Measurements from ENCODE around the gene KANSL1L.

The KANSL1L gene

GRCh38 chr2:210158236-210158635, 13.0 kb downstream of the KANSL1L start:
- TF ChIP-seq, protein P1, sequence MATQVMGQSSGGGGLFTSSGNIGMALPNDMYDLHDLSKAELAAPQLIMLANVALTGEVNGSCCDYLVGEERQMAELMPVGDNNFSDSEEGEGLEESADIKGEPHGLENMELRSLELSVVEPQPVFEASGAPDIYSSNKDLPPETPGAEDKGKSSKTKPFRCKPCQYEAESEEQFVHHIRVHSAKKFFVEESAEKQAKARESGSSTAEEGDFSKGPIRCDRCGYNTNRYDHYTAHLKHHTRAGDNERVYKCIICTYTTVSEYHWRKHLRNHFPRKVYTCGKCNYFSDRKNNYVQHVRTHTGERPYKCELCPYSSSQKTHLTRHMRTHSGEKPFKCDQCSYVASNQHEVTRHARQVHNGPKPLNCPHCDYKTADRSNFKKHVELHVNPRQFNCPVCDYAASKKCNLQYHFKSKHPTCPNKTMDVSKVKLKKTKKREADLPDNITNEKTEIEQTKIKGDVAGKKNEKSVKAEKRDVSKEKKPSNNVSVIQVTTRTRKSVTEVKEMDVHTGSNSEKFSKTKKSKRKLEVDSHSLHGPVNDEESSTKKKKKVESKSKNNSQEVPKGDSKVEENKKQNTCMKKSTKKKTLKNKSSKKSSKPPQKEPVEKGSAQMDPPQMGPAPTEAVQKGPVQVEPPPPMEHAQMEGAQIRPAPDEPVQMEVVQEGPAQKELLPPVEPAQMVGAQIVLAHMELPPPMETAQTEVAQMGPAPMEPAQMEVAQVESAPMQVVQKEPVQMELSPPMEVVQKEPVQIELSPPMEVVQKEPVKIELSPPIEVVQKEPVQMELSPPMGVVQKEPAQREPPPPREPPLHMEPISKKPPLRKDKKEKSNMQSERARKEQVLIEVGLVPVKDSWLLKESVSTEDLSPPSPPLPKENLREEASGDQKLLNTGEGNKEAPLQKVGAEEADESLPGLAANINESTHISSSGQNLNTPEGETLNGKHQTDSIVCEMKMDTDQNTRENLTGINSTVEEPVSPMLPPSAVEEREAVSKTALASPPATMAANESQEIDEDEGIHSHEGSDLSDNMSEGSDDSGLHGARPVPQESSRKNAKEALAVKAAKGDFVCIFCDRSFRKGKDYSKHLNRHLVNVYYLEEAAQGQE (IDR thresholded peaks at IDR 0.05; ENCODE audit: insufficient replicate concordance, low read depth), result no peak
- TF ChIP-seq SPI1 (IDR thresholded peaks at IDR 0.05; ENCODE audit: borderline replicate concordance, low read depth), result no peak
- no peak for TF ChIP-seq POLR2AphosphoS5 (IDR thresholded peaks at IDR 0.05; ENCODE audit: low read depth)
- TF ChIP-seq, protein P2, sequence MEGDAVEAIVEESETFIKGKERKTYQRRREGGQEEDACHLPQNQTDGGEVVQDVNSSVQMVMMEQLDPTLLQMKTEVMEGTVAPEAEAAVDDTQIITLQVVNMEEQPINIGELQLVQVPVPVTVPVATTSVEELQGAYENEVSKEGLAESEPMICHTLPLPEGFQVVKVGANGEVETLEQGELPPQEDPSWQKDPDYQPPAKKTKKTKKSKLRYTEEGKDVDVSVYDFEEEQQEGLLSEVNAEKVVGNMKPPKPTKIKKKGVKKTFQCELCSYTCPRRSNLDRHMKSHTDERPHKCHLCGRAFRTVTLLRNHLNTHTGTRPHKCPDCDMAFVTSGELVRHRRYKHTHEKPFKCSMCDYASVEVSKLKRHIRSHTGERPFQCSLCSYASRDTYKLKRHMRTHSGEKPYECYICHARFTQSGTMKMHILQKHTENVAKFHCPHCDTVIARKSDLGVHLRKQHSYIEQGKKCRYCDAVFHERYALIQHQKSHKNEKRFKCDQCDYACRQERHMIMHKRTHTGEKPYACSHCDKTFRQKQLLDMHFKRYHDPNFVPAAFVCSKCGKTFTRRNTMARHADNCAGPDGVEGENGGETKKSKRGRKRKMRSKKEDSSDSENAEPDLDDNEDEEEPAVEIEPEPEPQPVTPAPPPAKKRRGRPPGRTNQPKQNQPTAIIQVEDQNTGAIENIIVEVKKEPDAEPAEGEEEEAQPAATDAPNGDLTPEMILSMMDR (IDR thresholded peaks at IDR 0.05; ENCODE audit: insufficient read depth, low read length), result no peak
- TF ChIP-seq GABPA (IDR thresholded peaks at IDR 0.05; ENCODE audit: low read depth), result no peak
- Histone ChIP-seq H3K27ac (replicated peaks) (no peak overlapping the region), H3K27me3 (ENCODE audit: insufficient read depth, poor library complexity, severe bottlenecking) (no peaks in the 10 kb centered on the region), H3K4me3 (replicated peaks; ENCODE audit: insufficient read depth, low read length) (no peak overlapping the region)
- DNase-seq (ENCODE audit: low read depth in 1 of 2, low spot score in 1 of 2), result no peak

GRCh38 chr2:210157526-210157925, 13.7 kb downstream of the KANSL1L start:
- TF ChIP-seq SPI1 (IDR thresholded peaks at IDR 0.05; ENCODE audit: borderline replicate concordance, low read depth) (no peak), GABPA (IDR thresholded peaks at IDR 0.05; ENCODE audit: low read depth) (no peak), POLR2AphosphoS5 (IDR thresholded peaks at IDR 0.05; ENCODE audit: low read depth) (no peak)
- TF ChIP-seq, protein P2 (IDR thresholded peaks at IDR 0.05; ENCODE audit: insufficient read depth, low read length), result no peak
- TF ChIP-seq, protein P1 (IDR thresholded peaks at IDR 0.05; ENCODE audit: insufficient replicate concordance, low read depth), result no peak
- DNase-seq (ENCODE audit: low read depth in 1 of 2, low spot score in 1 of 2), result no peak
- Histone ChIP-seq H3K27me3 (ENCODE audit: insufficient read depth, poor library complexity, severe bottlenecking) (no peaks in the 10 kb centered on the region), H3K27ac (replicated peaks) (no peak overlapping the region), H3K4me3 (replicated peaks; ENCODE audit: insufficient read depth, low read length) (no peak overlapping the region)

- Histone ChIP-seq H3K27ac (replicated peaks) (no peak overlapping the region), H3K27me3 (ENCODE audit: insufficient read depth, poor library complexity, severe bottlenecking) (no peaks in the 10 kb centered on the region), H3K4me3 (replicated peaks; ENCODE audit: insufficient read depth, low read length) (no peak overlapping the region)
- no peak for TF ChIP-seq SPI1 (IDR thresholded peaks at IDR 0.05; ENCODE audit: borderline replicate concordance, low read depth)
- TF ChIP-seq, protein P2 (IDR thresholded peaks at IDR 0.05; ENCODE audit: insufficient read depth, low read length), result no peak
- TF ChIP-seq, protein P1 (IDR thresholded peaks at IDR 0.05; ENCODE audit: insufficient replicate concordance, low read depth), result no peak
- no peak for TF ChIP-seq POLR2AphosphoS5 (IDR thresholded peaks at IDR 0.05; ENCODE audit: low read depth)
- TF ChIP-seq GABPA (IDR thresholded peaks at IDR 0.05; ENCODE audit: low read depth), result no peak
- DNase-seq (ENCODE audit: low read depth in 1 of 2, low spot score in 1 of 2), result no peak
Observed at GRCh38 chr2:210147614-210148013, 23.6 kb downstream of the KANSL1L start.
